ENCODE measurements around the gene SPATA25. TPM values are rescaled to one million over a fixed set of nuclear protein-coding genes. Genes with fewer than 3 reads are reported as not detected.

Gene SPATA25
- total RNA-seq, 1 experiment from 2014 or later, result not detected

- DNase-seq (ENCODE audit: low read depth), result no peak
These were observed 50.6 kb downstream of the SPATA25 start for GRCh38 chr20:45836841-45837240.

Other genes starting within 250 kb of the SPATA25 start
- gene WFDC11, start 217.4 kb downstream of the SPATA25 start, total RNA-seq (2014; rRNA removed; shearing (Covaris generic)), result not detected in 2 replicates
- not detected in 2 replicates for gene WFDC13, start 185.6 kb downstream of the SPATA25 start, total RNA-seq (2014; rRNA removed; shearing (Covaris generic))
- 0.88 and 3.5 TPM in 2 replicates for gene WFDC10B, start 182.6 kb downstream of the SPATA25 start, total RNA-seq (2014; rRNA removed; shearing (Covaris generic))
- not detected in 2 replicates for gene SPINT4, start 165.3 kb downstream of the SPATA25 start, total RNA-seq (2014; rRNA removed; shearing (Covaris generic))
- gene WFDC3, start 95.7 kb downstream of the SPATA25 start, total RNA-seq (2014; rRNA removed; shearing (Covaris generic)), result 3.6 and 8.8 TPM in 2 replicates
- gene DNTTIP1, start 95.7 kb downstream of the SPATA25 start, total RNA-seq (2014; rRNA removed; shearing (Covaris generic)), result 44.1 and 51.4 TPM in 2 replicates
- gene UBE2C, start 75.0 kb downstream of the SPATA25 start, total RNA-seq (2014; rRNA removed; shearing (Covaris generic)), result 606 and 673 TPM in 2 replicates
- gene TNNC2, start 60.3 kb downstream of the SPATA25 start, total RNA-seq (2014; rRNA removed; shearing (Covaris generic)), result 0.36 TPM in 1 of 2 replicates, not detected in the other
- 54.1 and 59.8 TPM in 2 replicates for gene SNX21, start 53.8 kb downstream of the SPATA25 start, total RNA-seq (2014; rRNA removed; shearing (Covaris generic))
- 102 and 119 TPM in 2 replicates for gene ACOT8, start 30.2 kb downstream of the SPATA25 start, total RNA-seq (2014; rRNA removed; shearing (Covaris generic))
- 9.3 and 9.4 TPM in 2 replicates for gene ZSWIM3, start 30.0 kb downstream of the SPATA25 start, total RNA-seq (2014; rRNA removed; shearing (Covaris generic))
- 17.0 and 20.4 TPM in 2 replicates for gene ZSWIM1, start 6.4 kb downstream of the SPATA25 start, total RNA-seq (2014; rRNA removed; shearing (Covaris generic))
- 3.0 and 5.5 TPM in 2 replicates for gene NEURL2, start 3.6 kb upstream of the SPATA25 start, total RNA-seq (2014; rRNA removed; shearing (Covaris generic))
- 168 and 187 TPM in 2 replicates for gene CTSA, start 3.7 kb upstream of the SPATA25 start, total RNA-seq (2014; rRNA removed; shearing (Covaris generic))
- gene PLTP, start 24.5 kb upstream of the SPATA25 start, total RNA-seq (2014; rRNA removed; shearing (Covaris generic)), result 36.8 and 47.1 TPM in 2 replicates
- 11.5 and 13.6 TPM in 2 replicates for gene PCIF1, start 47.1 kb upstream of the SPATA25 start, total RNA-seq (2014; rRNA removed; shearing (Covaris generic))
- 11.9 and 12.0 TPM in 2 replicates for gene ZNF335, start 84.6 kb upstream of the SPATA25 start, total RNA-seq (2014; rRNA removed; shearing (Covaris generic))
- 3.0 and 4.7 TPM in 2 replicates for gene MMP9, start 121.3 kb upstream of the SPATA25 start, total RNA-seq (2014; rRNA removed; shearing (Covaris generic))
- 0.96 TPM in 1 of 2 replicates, not detected in the other for gene SLC12A5, start 141.6 kb upstream of the SPATA25 start, total RNA-seq (2014; rRNA removed; shearing (Covaris generic))
- 14.7 and 15.1 TPM in 2 replicates for gene NCOA5, start 202.3 kb upstream of the SPATA25 start, total RNA-seq (2014; rRNA removed; shearing (Covaris generic))
- 0.72 and 1.7 TPM in 2 replicates for gene CD40, start 230.7 kb upstream of the SPATA25 start, total RNA-seq (2014; rRNA removed; shearing (Covaris generic))